ENCODE measurements around the gene GCSAML. TPM values are rescaled to one million over a fixed set of nuclear protein-coding genes. Genes with fewer than 3 reads are reported as not detected.

The GCSAML gene
- total RNA-seq, 1 donor from 2014 or later: not detected

DNA sequence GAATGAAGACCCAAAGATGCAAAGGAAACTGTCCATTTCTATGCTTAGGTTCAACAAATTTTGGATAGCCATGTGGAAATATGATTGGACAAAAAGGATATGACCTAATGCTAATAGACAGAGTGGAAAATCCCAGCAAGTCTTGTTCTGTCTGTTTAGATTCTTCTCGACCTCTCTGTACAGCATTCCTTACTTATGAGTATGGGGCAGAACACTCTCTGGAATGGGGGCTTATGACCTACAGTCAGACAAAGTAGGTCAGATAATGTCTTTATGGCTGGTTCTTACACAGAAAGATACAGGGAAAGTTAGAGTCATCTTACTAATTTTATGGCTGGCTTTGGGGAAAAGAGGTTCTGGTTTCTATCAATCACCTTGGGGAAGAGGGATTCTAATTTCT, 2.8 kb downstream of the GCSAML start:
- H3K27ac Mint-ChIP-seq (ENCODE audit: unreplicated experiment): no peak overlapping the region
- no peak overlapping the region for H3K4me3 Mint-ChIP-seq
- H3K36me3 Mint-ChIP-seq (ENCODE audit: low read depth): no peaks in the 10 kb centered on the region
- H3K27me3 Mint-ChIP-seq (ENCODE audit: low read depth): no peaks in the 10 kb centered on the region
- H3K4me1 Mint-ChIP-seq: no peaks in the 10 kb centered on the region
- TF ChIP-seq, protein P1, sequence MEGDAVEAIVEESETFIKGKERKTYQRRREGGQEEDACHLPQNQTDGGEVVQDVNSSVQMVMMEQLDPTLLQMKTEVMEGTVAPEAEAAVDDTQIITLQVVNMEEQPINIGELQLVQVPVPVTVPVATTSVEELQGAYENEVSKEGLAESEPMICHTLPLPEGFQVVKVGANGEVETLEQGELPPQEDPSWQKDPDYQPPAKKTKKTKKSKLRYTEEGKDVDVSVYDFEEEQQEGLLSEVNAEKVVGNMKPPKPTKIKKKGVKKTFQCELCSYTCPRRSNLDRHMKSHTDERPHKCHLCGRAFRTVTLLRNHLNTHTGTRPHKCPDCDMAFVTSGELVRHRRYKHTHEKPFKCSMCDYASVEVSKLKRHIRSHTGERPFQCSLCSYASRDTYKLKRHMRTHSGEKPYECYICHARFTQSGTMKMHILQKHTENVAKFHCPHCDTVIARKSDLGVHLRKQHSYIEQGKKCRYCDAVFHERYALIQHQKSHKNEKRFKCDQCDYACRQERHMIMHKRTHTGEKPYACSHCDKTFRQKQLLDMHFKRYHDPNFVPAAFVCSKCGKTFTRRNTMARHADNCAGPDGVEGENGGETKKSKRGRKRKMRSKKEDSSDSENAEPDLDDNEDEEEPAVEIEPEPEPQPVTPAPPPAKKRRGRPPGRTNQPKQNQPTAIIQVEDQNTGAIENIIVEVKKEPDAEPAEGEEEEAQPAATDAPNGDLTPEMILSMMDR (conservative IDR thresholded peaks at IDR 0.05): no peak
- peaks cover 4% of the 10 kb centered on the region for H3K9me3 Mint-ChIP-seq
- DNase-seq (ENCODE audit: low read depth, low spot score): no peak

- no peaks in the 10 kb centered on the region for H3K36me3 Mint-ChIP-seq (ENCODE audit: low read depth)
- no peak overlapping the region for H3K4me3 Mint-ChIP-seq
- no peaks in the 10 kb centered on the region for H3K4me1 Mint-ChIP-seq
- no peak for DNase-seq (ENCODE audit: low read depth, low spot score)
- no peak overlapping the region for H3K27ac Mint-ChIP-seq (ENCODE audit: unreplicated experiment)
- no peaks in the 10 kb centered on the region for H3K27me3 Mint-ChIP-seq (ENCODE audit: low read depth)
- TF ChIP-seq, protein P1 (conservative IDR thresholded peaks at IDR 0.05): no peak
- peaks cover 4% of the 10 kb centered on the region for H3K9me3 Mint-ChIP-seq
Observed at GRCh38 chr1:247552231-247552630, 3.3 kb downstream of the GCSAML start.

GRCh38 chr1:247557926-247558674, 9.2 kb downstream of the GCSAML start:
- H3K4me3 Mint-ChIP-seq: no peak overlapping the region
- no peaks in the 10 kb centered on the region for H3K36me3 Mint-ChIP-seq (ENCODE audit: low read depth)
- H3K4me1 Mint-ChIP-seq: no peaks in the 10 kb centered on the region
- H3K27me3 Mint-ChIP-seq (ENCODE audit: low read depth): no peaks in the 10 kb centered on the region
- TF ChIP-seq, protein P1 (conservative IDR thresholded peaks at IDR 0.05): no peak
- H3K27ac Mint-ChIP-seq (ENCODE audit: unreplicated experiment): no peak overlapping the region
- no peaks in the 10 kb centered on the region for H3K9me3 Mint-ChIP-seq
- DNase-seq (ENCODE audit: low read depth, low spot score): no peak

GRCh38 chr1:247561711-247562110, 12.8 kb downstream of the GCSAML start:
- no peaks in the 10 kb centered on the region for H3K4me1 Mint-ChIP-seq
- no peak overlapping the region for H3K4me3 Mint-ChIP-seq
- H3K27me3 Mint-ChIP-seq (ENCODE audit: low read depth): no peaks in the 10 kb centered on the region
- no peak overlapping the region for H3K27ac Mint-ChIP-seq (ENCODE audit: unreplicated experiment)
- TF ChIP-seq, protein P1 (conservative IDR thresholded peaks at IDR 0.05): no peak
- no peak for DNase-seq (ENCODE audit: low read depth, low spot score)
- H3K9me3 Mint-ChIP-seq: no peaks in the 10 kb centered on the region
- H3K36me3 Mint-ChIP-seq (ENCODE audit: low read depth): no peaks in the 10 kb centered on the region

DNA sequence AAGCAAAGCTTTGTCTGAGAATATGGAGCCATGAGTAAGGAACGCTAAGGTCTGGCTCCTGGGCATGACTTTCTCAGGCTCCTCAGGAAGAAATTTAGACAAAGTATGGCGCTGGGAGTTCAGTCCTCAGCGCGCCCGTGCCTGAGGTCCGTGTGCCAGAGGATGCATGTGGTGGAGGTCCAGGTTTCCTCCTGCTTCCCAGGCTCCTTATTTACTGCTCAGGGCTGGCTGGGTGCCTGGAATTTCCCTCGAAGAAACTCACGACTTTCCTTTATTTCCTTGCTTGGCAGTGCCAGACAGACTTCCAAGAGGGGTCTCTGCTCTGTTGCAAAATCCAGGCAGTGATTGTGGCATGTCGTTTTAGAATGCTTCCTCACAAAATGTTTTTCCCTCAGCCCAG, 13.3 kb downstream of the GCSAML start:
- Mint-ChIP-seq H3K36me3 (ENCODE audit: low read depth) (no peaks in the 10 kb centered on the region), H3K9me3 (no peaks in the 10 kb centered on the region), H3K4me3 (no peak overlapping the region), H3K27ac (ENCODE audit: unreplicated experiment) (no peak overlapping the region), H3K4me1 (no peaks in the 10 kb centered on the region), H3K27me3 (ENCODE audit: low read depth) (no peaks in the 10 kb centered on the region)
- TF ChIP-seq, protein P1 (conservative IDR thresholded peaks at IDR 0.05): no peak
- DNase-seq (ENCODE audit: low read depth, low spot score): no peak

Data from neural crest cell (in vitro differentiated cells).